IMR-90 (cell line): Measurements from ENCODE around the gene BEAN1. TPM values are rescaled to one million over a fixed set of nuclear protein-coding genes. Genes with fewer than 3 reads are reported as not detected.

Experiments
- ATAC-seq: fragments of 200-7000 bp; cut with Tn5 transposase; 2 replicates; pipeline ENCODE4 v1.9.1; 2020; ENCODE audit warnings: low read depth, mild to moderate bottlenecking, moderate library complexity
- BruUV-seq: library from RNA; stranded (reverse); fragments of 400-500 nt; replicated peaks from 2 replicates; lab custom pipeline; 2021; lab: Mats Ljungman, UMichigan
- CTCF ChIA-PET: fragments of 300-600 bp; formaldehyde crosslinking; extraction: SDS; loops from one replicate; lab custom pipeline; 2021; ENCODE audit warnings: antibody characterized with exemption; lab: Yijun Ruan, JAX
- POLR2A ChIA-PET: fragments of 300-600 bp; sonication (Branson Sonifier 250); formaldehyde crosslinking; loops from one replicate; lab custom pipeline; 2022; ENCODE audit warnings: antibody characterized with exemption; ENCODE audit not compliant: unreplicated experiment; lab: Charles Lee
- DNase-seq: peaks from one replicate; pipeline ENCODE4 v3.0.0; 2013
- H2AFZ ChIP-seq: replicated peaks from 2 replicates; pipeline ENCODE3; 2013; ENCODE audit warnings: low read length, mild to moderate bottlenecking; ENCODE audit not compliant: poor library complexity
- H2AK5ac ChIP-seq: 2 replicates; pipeline ENCODE4 v1.6.1; 2013; ENCODE audit warnings: low read depth, low read length, inconsistent platforms
- H2AK9ac ChIP-seq: replicated peaks from 2 replicates; pipeline ENCODE3; 2013; ENCODE audit warnings: mild to moderate bottlenecking, low read depth, low read length, moderate library complexity; ENCODE audit not compliant: poor library complexity
- H2BK120ac ChIP-seq: 2 replicates; pipeline ENCODE4 v1.6.1; 2013; ENCODE audit warnings: low read depth, low read length, inconsistent platforms
- H2BK15ac ChIP-seq: 3 replicates; pipeline ENCODE4 v1.6.1; 2013; ENCODE audit warnings: low read depth, low read length, inconsistent platforms
- H2BK20ac ChIP-seq: 2 replicates; pipeline ENCODE4 v1.6.1; 2013; ENCODE audit warnings: low read depth, mild to moderate bottlenecking, inconsistent platforms, low read length, moderate library complexity
- H2BK5ac ChIP-seq: 2 replicates; pipeline ENCODE4 v1.6.1; 2013; ENCODE audit warnings: mild to moderate bottlenecking, low read depth, low read length, inconsistent platforms; ENCODE audit not compliant: poor library complexity, severe bottlenecking
- H3K14ac ChIP-seq: replicated peaks from 2 replicates; pipeline ENCODE4 v1.6.1; 2013; ENCODE audit warnings: low read depth, low read length, inconsistent platforms
- H3K18ac ChIP-seq: 2 replicates; pipeline ENCODE4 v1.6.1; 2013; ENCODE audit warnings: low read depth, low read length, control low read depth
- H3K23ac ChIP-seq: 2 replicates; pipeline ENCODE4 v1.6.1; 2013; ENCODE audit warnings: low read depth, low read length, inconsistent platforms
- H3K27ac ChIP-seq: 2 replicates; pipeline ENCODE4 v1.5.1; 2013; ENCODE audit warnings: mild to moderate bottlenecking, control low read depth, low read length; ENCODE audit not compliant: insufficient read depth
- H3K27me3 ChIP-seq: 2 replicates; pipeline ENCODE4 v1.6.1; 2013; ENCODE audit warnings: low read length; ENCODE audit not compliant: control insufficient read depth, insufficient read depth
- H3K36me3 ChIP-seq: 2 replicates; pipeline ENCODE4 v1.6.1; 2013; ENCODE audit warnings: low read length, mixed read lengths; ENCODE audit not compliant: control insufficient read depth, insufficient read depth
- H3K4ac ChIP-seq: 2 replicates; pipeline ENCODE4 v1.6.1; 2013; ENCODE audit warnings: low read depth, low read length, inconsistent platforms
- H3K4me1 ChIP-seq: 2 replicates; pipeline ENCODE4 v1.6.1; 2013; ENCODE audit warnings: low read length, mixed read lengths; ENCODE audit not compliant: control insufficient read depth, insufficient read depth
- H3K4me2 ChIP-seq: 2 replicates; pipeline ENCODE4 v1.6.1; 2013; ENCODE audit warnings: low read depth, mild to moderate bottlenecking, control low read depth, low read length, moderate library complexity
- H3K4me3 ChIP-seq: 2 replicates; pipeline ENCODE4 v1.5.1; 2013; ENCODE audit warnings: low read depth, mild to moderate bottlenecking, control low read depth, low read length, moderate library complexity; ENCODE audit not compliant: insufficient read depth
- H3K56ac ChIP-seq: 2 replicates; pipeline ENCODE4 v1.6.1; 2013; ENCODE audit warnings: low read length, inconsistent platforms; ENCODE audit not compliant: insufficient read depth; ENCODE audit errors: extremely low read depth
- H3K79me1 ChIP-seq, 2 experiments: 2 replicates each; pipeline ENCODE4 v1.6.1; 2013; ENCODE audit warnings: low read length in 2 of 2, inconsistent platforms in 1 of 2, low read depth in 1 of 2
- H3K9ac ChIP-seq: 2 replicates; pipeline ENCODE4 v1.6.1; 2013; ENCODE audit warnings: low read depth, low read length, control low read depth
- H3K9me1 ChIP-seq: 2 replicates; pipeline ENCODE4 v1.6.1; 2013; ENCODE audit warnings: low read length, inconsistent platforms; ENCODE audit not compliant: insufficient read depth
- H3K9me3 ChIP-seq: 2 replicates; pipeline ENCODE4 v1.6.1; 2013; ENCODE audit warnings: low read length; ENCODE audit not compliant: control insufficient read depth, insufficient read depth
- H4K20me1 ChIP-seq: 2 replicates; pipeline ENCODE4 v1.6.1; 2013; ENCODE audit warnings: low read length, inconsistent platforms; ENCODE audit not compliant: insufficient read depth
- H4K5ac ChIP-seq: 2 replicates; pipeline ENCODE4 v1.6.1; 2013; ENCODE audit warnings: mild to moderate bottlenecking, low read depth, low read length, control low read depth
- H4K8ac ChIP-seq, 2 experiments: 2 replicates each; pipeline ENCODE4 v1.6.1; 2013; ENCODE audit warnings: low read depth in 2 of 2, low read length in 2 of 2, control low read depth in 1 of 2, inconsistent platforms in 1 of 2
- H4K91ac ChIP-seq: 2 replicates; pipeline ENCODE4 v1.6.1; 2013; ENCODE audit warnings: low read depth, low read length, inconsistent platforms; ENCODE audit not compliant: insufficient read depth
- BHLHE40 ChIP-seq: fragments of 150-350 bp; IDR thresholded peaks from 2 replicates; pipeline ENCODE4 v1.6.1; 2016; ENCODE audit warnings: mild to moderate bottlenecking, low read depth, low read length
- CEBPB ChIP-seq: IDR thresholded peaks from 2 replicates; pipeline ENCODE4 v1.6.1; 2012; ENCODE audit warnings: low read depth, low read length, improper control_type of control experiment
- CHD1 ChIP-seq: IDR thresholded peaks from 2 replicates; pipeline ENCODE4 v1.6.1; 2012; ENCODE audit warnings: low read depth, low read length, improper control_type of control experiment
- FOS ChIP-seq: fragments of 150-350 bp; IDR thresholded peaks from 2 replicates; pipeline ENCODE4 v1.6.1; 2016; ENCODE audit warnings: low read depth, low read length
- MAFK ChIP-seq: IDR thresholded peaks from 2 replicates; pipeline ENCODE4 v1.6.1; 2012; ENCODE audit warnings: low read depth, low read length, improper control_type of control experiment
- MAZ ChIP-seq: IDR thresholded peaks from 2 replicates; pipeline ENCODE4 v1.6.1; 2012; ENCODE audit warnings: low read depth, mild to moderate bottlenecking, low read length, improper control_type of control experiment, moderate library complexity, borderline replicate concordance
- MXI1 ChIP-seq: IDR thresholded peaks from 2 replicates; pipeline ENCODE4 v1.6.1; 2012; ENCODE audit warnings: low read depth, mild to moderate bottlenecking, low read length, moderate library complexity, borderline replicate concordance
- NFE2L2 ChIP-seq: fragments of 150-350 bp; IDR thresholded peaks from 2 replicates; pipeline ENCODE4 v1.6.1; 2016; ENCODE audit warnings: low read depth, mild to moderate bottlenecking, low read length
- POLR2A ChIP-seq: IDR thresholded peaks from 2 replicates; pipeline ENCODE4 v1.6.1; 2012; ENCODE audit warnings: mild to moderate bottlenecking, low read depth, low read length
- RAD21 ChIP-seq: IDR thresholded peaks from 2 replicates; pipeline ENCODE4 v1.6.1; 2012; ENCODE audit warnings: low read length, improper control_type of control experiment
- RCOR1 ChIP-seq: IDR thresholded peaks from 2 replicates; pipeline ENCODE4 v1.6.1; 2012; ENCODE audit warnings: mild to moderate bottlenecking, low read length, improper control_type of control experiment; ENCODE audit not compliant: insufficient replicate concordance
- RFX5 ChIP-seq: IDR thresholded peaks from 2 replicates; pipeline ENCODE4 v1.8.0; 2012; ENCODE audit warnings: low read depth, mild to moderate bottlenecking, low read length, moderate library complexity
- SMC3 ChIP-seq: fragments of 150-350 bp; IDR thresholded peaks from 2 replicates; pipeline ENCODE4 v1.6.1; 2016; ENCODE audit warnings: low read depth, mild to moderate bottlenecking, antibody characterized with exemption, low read length, moderate library complexity
- WGBS, 2 experiments: methylation state at CpG; one replicate each; pipeline versions ENCODE4 v1.1.5 to v1.1.7; 2013; ENCODE audit warnings: missing lambda C conversion rate in 2 of 2; ENCODE audit not compliant: insufficient read length in 1 of 2; ENCODE audit errors: extremely low coverage in 2 of 2; 5-methylcytosine and 5-hydroxymethylcytosine counted together
- dilution Hi-C: fragments of 300-500 bp; cut with HindIII; formaldehyde crosslinking; loops from one replicate; pipeline ENCODE4 v1.14.3; 2018; ENCODE audit warnings: low sequenced_read_pairs; ENCODE audit not compliant: unreplicated experiment
- in situ Hi-C: fragments of 300-500 bp; cut with MboI; formaldehyde crosslinking; loops from 3 replicates; pipeline ENCODE4 v1.14.3; 2019; ENCODE audit warnings: low sequenced_read_pairs, inconsistent platforms, mixed read lengths
- intact Hi-C: fragments of 100-400 bp; cut with micrococcal nuclease; formaldehyde crosslinking; loops from 2 replicates; pipeline ENCODE4 v1.10.0; 2022
- polyA plus RNA-seq, 3 experiments: library from polyadenylated mRNA; depleted of rRNA; stranded (reverse); fragments of >200 nt; gene quantifications; 2 replicates each; pipeline ENCODE4 v1.2.3, GENCODE V29; 2012; ENCODE audit warnings: low replicate concordance in 1 of 3
- total RNA-seq: library from RNA; depleted of rRNA; stranded (reverse); fragments of >200 nt; gene quantifications from 2 replicates; pipeline ENCODE4 v1.2.3, GENCODE V29; 2012
- TF ChIP-seq, protein P1 (sequence below): fragments of 150-350 bp; IDR thresholded peaks from 2 replicates; pipeline ENCODE4 v1.6.1; 2017; ENCODE audit warnings: mild to moderate bottlenecking, antibody characterized with exemption, low read length, low read depth
- TF ChIP-seq, protein P2 (sequence below): conservative IDR thresholded peaks from 2 replicates; pipeline ENCODE4 v1.5.1; 2012; ENCODE audit warnings: mild to moderate bottlenecking, low read depth, low read length, improper control_type of control experiment
- TF ChIP-seq, protein P3 (sequence below): fragments of 150-350 bp; IDR thresholded peaks from 2 replicates; pipeline ENCODE4 v1.6.1; 2016; ENCODE audit warnings: low read depth, mild to moderate bottlenecking, low read length, moderate library complexity, borderline replicate concordance

The BEAN1 gene
- total and polyA plus RNA-seq, 2 of the 4 experiments (the other 2 are of a cell fraction), result not detected

DNA sequence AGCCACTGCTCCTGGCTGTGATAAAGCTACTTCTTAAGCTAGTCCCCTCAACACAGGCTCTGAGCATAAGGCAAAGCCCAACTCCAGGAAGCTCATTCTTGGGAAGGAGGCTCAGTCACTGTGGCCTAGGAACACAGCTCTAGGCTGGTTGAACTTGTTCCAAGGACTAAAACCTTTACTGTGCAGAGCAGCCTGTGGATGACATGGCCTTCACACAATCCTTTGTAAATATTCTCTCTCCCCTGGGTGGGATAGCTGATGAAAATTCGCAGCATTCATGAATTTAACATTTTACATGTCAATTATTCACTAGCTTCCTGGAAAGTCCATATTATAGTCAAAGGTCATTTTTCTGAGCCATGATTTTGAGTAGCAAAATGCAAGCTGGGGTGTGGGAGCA, 28.9 kb downstream of the BEAN1 start:
- H3K4me2 ChIP-seq, result no peak overlapping the region
- no peak overlapping the region for H3K4me3 ChIP-seq
- no peak overlapping the region for H2BK5ac ChIP-seq
- no peak overlapping the region for H2BK120ac ChIP-seq
- no peak overlapping the region for H3K9ac ChIP-seq
- dilution Hi-C loops, result no loop called here
- H4K8ac ChIP-seq, result no peak overlapping the region
- no peaks in the 10 kb centered on the region for H4K20me1 ChIP-seq
- no peaks in the 10 kb centered on the region for H3K36me3 ChIP-seq
- H3K4me1 ChIP-seq, result no peaks in the 10 kb centered on the region
- no peak overlapping the region for H3K4ac ChIP-seq
- no peak overlapping the region for H3K27ac ChIP-seq
- CTCF ChIA-PET, result interaction anchor here (1.6 kb wide), 1 partner anchor 49 kb away, joined by 4 read pairs; no protein-coding TSS in a partner anchor
- no peak overlapping the region for H3K56ac ChIP-seq
- ATAC-seq (no peak), DNase-seq (no peak)
- no TSS peak for BruUV-seq
- in situ Hi-C loops, result no loop called here
- no peak overlapping the region for H2AK9ac ChIP-seq
- TF ChIP-seq MAZ (no peak), CEBPB (no peak), FOS (no peak), RAD21 (no peak), RFX5 (no peak), MAFK (no peak), MXI1 (no peak), CHD1 (no peak), SMC3 (no peak), BHLHE40 (no peak), RCOR1 (no peak), NFE2L2 (no peak), POLR2A (no peak)
- TF ChIP-seq, protein P1, sequence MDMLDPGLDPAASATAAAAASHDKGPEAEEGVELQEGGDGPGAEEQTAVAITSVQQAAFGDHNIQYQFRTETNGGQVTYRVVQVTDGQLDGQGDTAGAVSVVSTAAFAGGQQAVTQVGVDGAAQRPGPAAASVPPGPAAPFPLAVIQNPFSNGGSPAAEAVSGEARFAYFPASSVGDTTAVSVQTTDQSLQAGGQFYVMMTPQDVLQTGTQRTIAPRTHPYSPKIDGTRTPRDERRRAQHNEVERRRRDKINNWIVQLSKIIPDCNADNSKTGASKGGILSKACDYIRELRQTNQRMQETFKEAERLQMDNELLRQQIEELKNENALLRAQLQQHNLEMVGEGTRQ, result no peak
- TF ChIP-seq, protein P2, sequence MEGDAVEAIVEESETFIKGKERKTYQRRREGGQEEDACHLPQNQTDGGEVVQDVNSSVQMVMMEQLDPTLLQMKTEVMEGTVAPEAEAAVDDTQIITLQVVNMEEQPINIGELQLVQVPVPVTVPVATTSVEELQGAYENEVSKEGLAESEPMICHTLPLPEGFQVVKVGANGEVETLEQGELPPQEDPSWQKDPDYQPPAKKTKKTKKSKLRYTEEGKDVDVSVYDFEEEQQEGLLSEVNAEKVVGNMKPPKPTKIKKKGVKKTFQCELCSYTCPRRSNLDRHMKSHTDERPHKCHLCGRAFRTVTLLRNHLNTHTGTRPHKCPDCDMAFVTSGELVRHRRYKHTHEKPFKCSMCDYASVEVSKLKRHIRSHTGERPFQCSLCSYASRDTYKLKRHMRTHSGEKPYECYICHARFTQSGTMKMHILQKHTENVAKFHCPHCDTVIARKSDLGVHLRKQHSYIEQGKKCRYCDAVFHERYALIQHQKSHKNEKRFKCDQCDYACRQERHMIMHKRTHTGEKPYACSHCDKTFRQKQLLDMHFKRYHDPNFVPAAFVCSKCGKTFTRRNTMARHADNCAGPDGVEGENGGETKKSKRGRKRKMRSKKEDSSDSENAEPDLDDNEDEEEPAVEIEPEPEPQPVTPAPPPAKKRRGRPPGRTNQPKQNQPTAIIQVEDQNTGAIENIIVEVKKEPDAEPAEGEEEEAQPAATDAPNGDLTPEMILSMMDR, result no peak
- TF ChIP-seq, protein P3, sequence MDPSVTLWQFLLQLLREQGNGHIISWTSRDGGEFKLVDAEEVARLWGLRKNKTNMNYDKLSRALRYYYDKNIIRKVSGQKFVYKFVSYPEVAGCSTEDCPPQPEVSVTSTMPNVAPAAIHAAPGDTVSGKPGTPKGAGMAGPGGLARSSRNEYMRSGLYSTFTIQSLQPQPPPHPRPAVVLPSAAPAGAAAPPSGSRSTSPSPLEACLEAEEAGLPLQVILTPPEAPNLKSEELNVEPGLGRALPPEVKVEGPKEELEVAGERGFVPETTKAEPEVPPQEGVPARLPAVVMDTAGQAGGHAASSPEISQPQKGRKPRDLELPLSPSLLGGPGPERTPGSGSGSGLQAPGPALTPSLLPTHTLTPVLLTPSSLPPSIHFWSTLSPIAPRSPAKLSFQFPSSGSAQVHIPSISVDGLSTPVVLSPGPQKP, result no peak
- H3K9me1 ChIP-seq, result no peaks in the 10 kb centered on the region
- H2AK5ac ChIP-seq, result no peak overlapping the region
- H3K9me3 ChIP-seq, result no peaks in the 10 kb centered on the region
- no CpG with 5 or more reads among the region's 1 CpG for WGBS, 2 experiments
- POLR2A ChIA-PET, result no interaction called here
- H3K14ac ChIP-seq, result no peak overlapping the region
- H2BK15ac ChIP-seq, result no peak overlapping the region
- H3K79me1 ChIP-seq, result no peaks in the 10 kb centered on the region
- no peak overlapping the region for H2AFZ ChIP-seq
- no peak overlapping the region for H4K91ac ChIP-seq
- H2BK20ac ChIP-seq, result no peak overlapping the region
- no peak overlapping the region for H3K18ac ChIP-seq
- peaks cover 48% of the 10 kb centered on the region for H3K27me3 ChIP-seq
- H3K23ac ChIP-seq, result no peak overlapping the region
- H4K5ac ChIP-seq, result no peak overlapping the region
- intact Hi-C loops, result no loop called here
